Activated CD8-positive, alpha-beta memory T cell treated with anti-CD3 and anti-CD28 coated beads, Interleukin-2, amount 50 U/mL, for 48 hours (primary cell): ENCODE results near the gene PCNX3.
A peak's percentile ranks its signal among the peaks of the same experiment; 100 is the strongest.

Experiments
- DNase-seq: peaks from one replicate; pipeline ENCODE4 v3.0.0-alpha.2; 2020

The PCNX3 gene

DNA sequence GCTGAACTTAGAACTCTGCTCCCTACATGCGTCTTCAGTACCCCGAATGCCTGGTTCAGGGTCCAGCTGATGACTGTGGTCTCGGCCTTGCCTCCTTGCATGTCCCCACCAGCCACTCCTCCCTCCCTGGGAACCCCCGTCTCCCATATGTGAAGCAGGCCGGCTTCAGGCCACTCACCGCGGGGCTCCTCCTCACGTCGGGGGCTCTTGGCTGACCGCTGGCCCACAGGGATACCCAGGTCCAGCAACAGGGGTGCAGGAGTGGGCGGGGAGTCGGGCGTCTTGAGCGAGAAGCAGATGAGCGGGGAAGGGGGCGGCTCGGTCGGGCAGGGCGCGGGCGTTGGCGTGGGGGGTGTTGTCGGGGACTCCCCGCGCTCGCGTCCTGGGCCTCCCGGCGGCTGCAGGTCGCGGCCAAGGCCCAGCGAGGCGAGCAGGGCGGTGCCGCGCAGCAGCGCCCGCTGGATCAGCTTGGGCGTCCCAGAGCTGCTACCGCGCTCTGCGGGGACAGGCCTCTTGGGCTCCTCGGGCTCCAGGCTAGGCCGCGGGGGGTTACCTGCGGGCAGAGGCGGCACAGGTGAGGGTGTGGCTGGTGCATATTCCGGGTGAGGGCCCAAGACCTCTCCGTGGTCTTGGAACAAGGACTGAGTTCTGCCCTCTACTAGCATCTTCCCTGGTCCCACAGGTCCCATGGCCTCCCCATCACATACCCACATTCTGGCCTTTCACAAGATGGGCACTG is 16.2 kb upstream of the PCNX3 start:
- no peak for DNase-seq

- DNase-seq = no peak
Measured at GRCh38 chr11:65599955-65600246, 15.7 kb upstream of the PCNX3 start.

GRCh38 chr11:65604258-65604657 is 11.3 kb upstream of the PCNX3 start:
- no peak for DNase-seq

GRCh38 chr11:65606876-65607613 is 8.5 kb upstream of the PCNX3 start:
- no peak for DNase-seq

GRCh38 chr11:65607614-65608426 is 7.8 kb upstream of the PCNX3 start:
- DNase-seq = no peak

DNA sequence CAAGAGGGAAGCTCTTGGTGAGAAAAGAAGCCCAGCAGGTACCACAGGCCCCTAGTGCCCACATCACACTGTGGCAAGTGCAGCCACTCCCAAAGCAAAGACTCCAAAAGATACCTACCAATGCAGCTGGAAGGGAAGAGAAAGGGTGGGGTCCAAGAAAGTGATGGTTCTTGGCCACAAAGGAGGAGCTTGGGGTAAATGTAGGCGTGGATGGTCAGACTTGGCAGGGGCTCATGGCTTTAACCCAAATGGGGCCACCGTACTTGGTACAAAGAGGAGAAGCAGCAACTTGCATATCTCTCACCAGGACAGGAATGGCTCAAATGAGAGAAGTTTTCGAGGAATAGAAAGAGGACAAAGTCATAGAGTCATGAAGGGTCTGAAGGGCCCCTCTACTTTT is 6.3 kb upstream of the PCNX3 start:
- DNase-seq = no peak

GRCh38 chr11:65609665-65610064 is 5.9 kb upstream of the PCNX3 start:
- no peak for DNase-seq

- no peak for DNase-seq
Measured at GRCh38 chr11:65610404-65610803, 5.2 kb upstream of the PCNX3 start.

- DNase-seq = no peak
Measured at GRCh38 chr11:65611028-65611757, 4.4 kb upstream of the PCNX3 start.

DNA sequence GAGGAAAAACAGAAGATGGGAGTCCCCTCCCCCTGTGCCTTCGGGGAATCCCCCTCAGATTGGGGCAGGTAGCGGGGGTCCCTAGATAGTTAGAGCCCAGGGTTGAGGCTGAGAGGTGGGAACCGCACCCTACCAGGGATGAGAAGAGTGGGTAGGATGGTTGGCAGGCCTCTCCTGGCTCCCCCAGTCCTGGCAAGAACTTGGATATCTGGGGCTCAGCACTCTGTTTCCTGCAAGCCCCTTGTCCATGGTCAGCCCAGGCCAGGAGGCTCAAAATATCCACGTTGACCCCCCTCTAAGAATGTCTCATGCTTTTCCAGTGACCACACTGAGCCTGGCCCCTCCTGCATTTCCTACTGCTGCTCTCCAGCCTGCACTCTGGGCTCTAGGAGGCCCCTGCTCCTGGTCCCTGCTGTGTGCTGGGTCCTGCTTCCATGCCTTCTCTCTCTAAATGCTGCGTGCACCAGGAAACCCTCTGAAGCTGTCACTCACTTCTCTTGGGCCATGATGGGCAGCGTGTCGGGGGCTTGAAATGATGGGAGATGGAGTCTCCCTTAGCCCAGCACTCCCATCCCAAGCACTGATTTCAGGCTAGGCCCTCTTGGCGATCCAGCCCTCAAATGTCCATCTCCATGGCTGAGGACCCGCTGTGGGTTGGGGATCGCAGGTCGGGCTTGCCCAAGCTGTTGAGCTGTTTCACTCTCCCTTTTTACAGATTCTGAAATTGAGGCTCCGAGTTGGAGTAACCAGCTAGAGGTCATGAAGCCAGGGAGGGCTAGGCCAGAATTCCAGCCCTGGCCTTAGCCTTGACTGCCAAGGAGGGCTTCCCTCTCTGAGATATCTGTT is 3.6 kb upstream of the PCNX3 start:
- no peak for DNase-seq

GRCh38 chr11:65612691-65613090 is 2.9 kb upstream of the PCNX3 start:
- no peak for DNase-seq

GRCh38 chr11:65613091-65613928 is 2.3 kb upstream of the PCNX3 start:
- DNase-seq = peak; percentile 65

DNA sequence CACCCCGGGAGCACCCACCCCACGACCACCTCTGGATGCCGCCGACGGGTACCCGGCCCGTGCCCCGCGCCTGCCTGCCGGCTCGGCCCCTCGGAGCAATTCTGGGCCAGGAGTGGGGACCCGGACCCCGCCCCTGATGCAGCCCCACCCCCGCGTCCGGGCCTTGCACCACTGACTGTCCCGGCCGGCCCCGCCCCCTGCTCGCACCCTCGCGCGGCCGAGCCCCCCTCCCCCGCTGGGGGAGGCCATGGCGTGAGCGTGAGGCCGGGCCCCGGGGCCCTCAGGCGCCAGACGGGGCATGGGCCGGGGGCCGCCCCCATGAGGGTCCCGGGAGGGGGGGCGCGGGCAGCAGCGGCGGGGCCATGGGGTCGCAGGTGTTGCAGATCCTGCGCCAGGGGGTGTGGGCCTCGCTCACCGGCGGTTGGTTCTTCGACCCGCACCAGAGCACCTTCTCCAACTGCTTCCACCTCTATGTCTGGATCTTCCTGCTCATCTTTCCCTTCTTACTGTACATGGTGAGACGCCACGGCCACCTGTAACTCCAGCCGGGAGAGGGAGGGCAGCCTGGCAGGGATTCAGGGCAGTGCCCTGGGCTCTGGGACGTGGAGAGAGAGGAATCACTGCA is 486 bp downstream of the PCNX3 start:
- DNase-seq = no peak

- DNase-seq = no peak
Measured at GRCh38 chr11:65616575-65617001, 1.0 kb downstream of the PCNX3 start.

- no peak for DNase-seq
Measured at GRCh38 chr11:65617136-65617850, 1.7 kb downstream of the PCNX3 start.

GRCh38 chr11:65617990-65618751 is 2.6 kb downstream of the PCNX3 start:
- no peak for DNase-seq

- no peak for DNase-seq
Measured at GRCh38 chr11:65618763-65619162, 3.2 kb downstream of the PCNX3 start.

- DNase-seq = no peak
Measured at GRCh38 chr11:65619281-65619928, 3.8 kb downstream of the PCNX3 start.

DNA sequence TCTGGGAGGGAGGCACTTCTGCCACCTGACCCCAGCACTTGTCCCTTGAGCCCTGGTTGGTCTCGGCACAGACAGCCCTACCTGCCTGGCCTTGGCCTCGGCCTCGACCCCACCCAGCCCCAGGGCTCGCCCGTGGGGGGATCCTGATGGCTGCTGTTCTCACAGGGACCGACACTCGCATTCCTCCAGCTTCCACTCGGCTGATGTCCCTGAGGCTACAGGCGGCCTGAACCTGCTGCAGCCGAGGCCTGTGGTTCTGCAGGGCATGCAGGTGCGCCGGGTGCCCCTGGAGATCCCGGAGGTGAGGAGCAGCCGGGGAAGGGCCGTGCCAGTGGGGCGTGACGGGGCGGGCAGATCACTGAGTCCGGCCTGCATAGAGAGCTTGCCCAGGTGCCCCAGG is 5.1 kb downstream of the PCNX3 start:
- no peak for DNase-seq
